GM06990 (cell line): Measurements from ENCODE around the gene TBRG4.

ENCODE experiments used
- DNase-seq: peaks from one replicate; pipeline ENCODE4 v3.0.0-alpha.2; 2011; ENCODE audit not compliant: insufficient read length; ENCODE audit errors: extremely low read depth
- H3K27me3 ChIP-seq: replicated peaks from 2 replicates; pipeline ENCODE4 v1.6.0; 2011; ENCODE audit warnings: low read length; ENCODE audit not compliant: control insufficient read depth, insufficient read depth
- H3K36me3 ChIP-seq: 2 replicates; pipeline ENCODE4 v1.5.1; 2011; ENCODE audit warnings: low read length; ENCODE audit not compliant: control insufficient read depth, insufficient read depth
- H3K4me3 ChIP-seq: replicated peaks from 2 replicates; pipeline ENCODE4 v1.5.1; 2011; ENCODE audit warnings: low read depth, mild to moderate bottlenecking, control low read depth, low read length
- TF ChIP-seq, protein P1 (sequence below): IDR thresholded peaks from 2 replicates; pipeline ENCODE4 v1.5.1; 2011; ENCODE audit warnings: low read length, control low read depth, mild to moderate bottlenecking, inconsistent platforms; ENCODE audit not compliant: insufficient read depth, poor library complexity, severe bottlenecking

Gene TBRG4

DNA sequence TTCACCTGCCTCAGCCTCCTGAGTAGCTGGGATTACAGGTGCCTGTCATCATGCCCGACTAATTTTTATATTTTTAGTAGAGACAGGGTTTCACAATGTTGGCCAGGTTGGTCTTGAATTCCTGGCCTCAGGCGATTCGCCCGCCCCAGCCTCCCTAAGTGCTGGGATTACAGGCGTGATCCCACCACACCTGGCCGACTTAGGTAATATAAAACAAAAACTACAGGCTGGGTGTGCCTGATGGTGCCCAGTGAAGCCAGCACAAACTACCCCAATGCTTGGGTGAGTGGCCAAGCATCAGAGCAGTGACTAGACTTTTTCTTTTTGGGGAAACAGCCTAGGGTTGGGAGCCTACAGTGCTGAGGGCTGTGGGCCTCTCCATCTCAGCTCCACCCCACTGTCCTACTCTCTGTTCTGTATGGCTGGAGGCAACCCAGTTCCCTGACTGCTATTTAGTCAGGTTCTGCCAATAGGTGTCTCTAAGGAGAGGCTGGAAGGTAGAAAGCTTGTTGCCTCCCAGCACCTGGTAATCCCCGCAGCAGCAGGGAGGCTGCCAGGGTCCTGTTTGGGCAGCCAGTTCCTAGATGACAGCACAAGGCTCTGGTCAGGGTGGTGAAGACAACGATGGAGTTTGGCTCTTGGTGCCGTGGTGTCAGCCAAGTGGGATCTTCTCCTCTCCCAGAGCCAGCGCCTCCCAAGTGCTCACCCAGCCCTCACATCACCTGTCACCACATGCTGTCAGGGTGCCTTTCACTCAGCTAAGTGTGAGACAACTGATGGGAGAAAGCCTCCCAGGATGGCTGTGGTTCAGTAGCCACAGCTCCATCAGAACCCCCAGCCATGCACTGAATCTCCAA, 12.3 kb downstream of the TBRG4 start:
- TF ChIP-seq, protein P1, sequence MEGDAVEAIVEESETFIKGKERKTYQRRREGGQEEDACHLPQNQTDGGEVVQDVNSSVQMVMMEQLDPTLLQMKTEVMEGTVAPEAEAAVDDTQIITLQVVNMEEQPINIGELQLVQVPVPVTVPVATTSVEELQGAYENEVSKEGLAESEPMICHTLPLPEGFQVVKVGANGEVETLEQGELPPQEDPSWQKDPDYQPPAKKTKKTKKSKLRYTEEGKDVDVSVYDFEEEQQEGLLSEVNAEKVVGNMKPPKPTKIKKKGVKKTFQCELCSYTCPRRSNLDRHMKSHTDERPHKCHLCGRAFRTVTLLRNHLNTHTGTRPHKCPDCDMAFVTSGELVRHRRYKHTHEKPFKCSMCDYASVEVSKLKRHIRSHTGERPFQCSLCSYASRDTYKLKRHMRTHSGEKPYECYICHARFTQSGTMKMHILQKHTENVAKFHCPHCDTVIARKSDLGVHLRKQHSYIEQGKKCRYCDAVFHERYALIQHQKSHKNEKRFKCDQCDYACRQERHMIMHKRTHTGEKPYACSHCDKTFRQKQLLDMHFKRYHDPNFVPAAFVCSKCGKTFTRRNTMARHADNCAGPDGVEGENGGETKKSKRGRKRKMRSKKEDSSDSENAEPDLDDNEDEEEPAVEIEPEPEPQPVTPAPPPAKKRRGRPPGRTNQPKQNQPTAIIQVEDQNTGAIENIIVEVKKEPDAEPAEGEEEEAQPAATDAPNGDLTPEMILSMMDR: no peak
- Histone ChIP-seq H3K27me3 (no peaks in the 10 kb centered on the region), H3K36me3 (peaks cover 42% of the 10 kb centered on the region), H3K4me3 (no peak overlapping the region)
- no peak for DNase-seq

DNA sequence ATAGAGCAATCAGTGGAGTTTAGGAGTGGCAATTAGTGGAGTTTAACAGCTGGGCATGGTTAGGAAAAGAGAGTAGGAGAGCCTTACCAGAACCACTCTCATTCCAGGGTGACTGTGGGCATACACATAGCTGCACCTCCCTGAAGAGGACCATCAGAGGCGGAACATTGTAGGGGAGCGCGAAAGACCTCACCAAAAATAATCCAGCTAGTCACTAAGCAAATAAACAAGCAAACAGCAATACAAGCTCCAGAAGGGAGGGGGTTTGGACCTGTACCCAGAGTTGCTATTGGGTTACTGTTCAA, 18.6 kb downstream of the TBRG4 start:
- no peak for DNase-seq
- H3K36me3 ChIP-seq: no peaks in the 10 kb centered on the region
- H3K4me3 ChIP-seq: no peak overlapping the region
- H3K27me3 ChIP-seq: no peaks in the 10 kb centered on the region; the same call in 1 of the 2 replicates
- TF ChIP-seq, protein P1: no peak

DNA sequence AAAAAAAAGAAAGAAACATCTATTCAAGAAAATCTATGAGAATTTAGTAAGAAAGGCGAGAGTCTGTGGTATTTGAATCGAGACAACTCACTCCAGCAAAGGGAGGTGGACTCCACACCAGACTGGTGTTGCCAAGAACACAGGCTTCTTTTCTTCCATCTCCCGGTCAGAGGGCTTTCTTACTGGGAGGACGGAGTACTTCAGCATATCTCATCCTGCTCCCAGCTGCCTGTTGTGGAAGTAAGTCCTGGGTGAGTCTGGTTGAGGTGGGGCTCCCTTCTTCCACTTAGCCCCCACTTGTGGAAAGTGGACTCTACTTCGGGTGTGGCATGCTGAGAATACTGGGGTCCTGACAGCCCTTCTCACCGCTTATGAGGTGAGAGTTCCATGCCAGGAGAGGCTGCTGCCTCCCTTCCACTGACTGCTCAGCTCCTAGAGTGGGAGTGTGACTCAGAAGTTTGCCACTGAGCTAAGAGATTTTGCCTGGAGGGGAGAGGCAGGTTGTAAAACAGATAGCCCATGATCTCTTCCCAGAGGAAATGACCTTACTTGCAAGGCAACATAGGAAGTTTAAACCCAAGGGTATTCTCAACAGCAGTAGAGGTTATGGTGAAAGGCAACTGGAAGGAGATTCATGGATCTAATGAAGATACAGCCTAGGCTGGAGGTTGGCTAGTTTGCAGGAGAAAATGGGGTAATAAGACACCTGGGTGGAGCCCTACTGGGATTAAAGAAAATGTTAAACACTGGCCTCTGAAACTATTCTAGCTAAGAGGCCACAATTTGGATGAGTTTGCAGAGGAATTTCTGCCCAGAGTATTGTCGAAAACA, 19.2 kb downstream of the TBRG4 start:
- DNase-seq: no peak
- no peaks in the 10 kb centered on the region for H3K36me3 ChIP-seq
- TF ChIP-seq, protein P1: no peak
- no peaks in the 10 kb centered on the region; the same call in 1 of the 2 replicates for H3K27me3 ChIP-seq
- no peak overlapping the region for H3K4me3 ChIP-seq

DNA sequence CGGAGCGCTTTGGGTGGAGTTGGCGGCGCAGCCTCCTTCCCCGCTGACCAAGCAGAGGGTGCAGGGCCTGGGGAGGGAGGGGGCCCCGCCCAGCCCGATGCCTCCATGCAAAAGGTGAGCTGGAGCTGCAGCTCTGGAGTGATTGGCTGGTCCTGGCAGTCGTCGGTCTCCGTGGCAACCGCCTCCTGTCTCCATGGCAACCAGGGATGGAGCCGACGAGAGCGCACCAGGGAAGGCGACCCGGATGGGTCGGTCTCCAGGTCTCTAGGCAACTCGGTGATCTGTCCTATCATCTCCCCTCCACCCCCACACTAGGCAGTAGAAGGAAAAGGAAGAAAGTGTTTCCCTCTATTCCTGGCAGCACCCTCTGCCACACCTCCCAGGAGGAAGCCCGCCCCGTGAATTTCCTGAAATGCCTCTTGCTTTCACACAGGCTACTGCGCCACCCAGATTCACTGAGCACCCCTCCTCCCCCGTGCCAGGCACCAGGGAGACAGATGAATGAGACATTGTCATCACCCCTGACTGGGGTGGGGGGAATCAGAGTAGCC, 22.1 kb downstream of the TBRG4 start:
- no peaks in the 10 kb centered on the region; the same call in 1 of the 2 replicates for H3K27me3 ChIP-seq
- H3K36me3 ChIP-seq: no peaks in the 10 kb centered on the region
- DNase-seq: peak; percentile 54
- H3K4me3 ChIP-seq: peak overlapping the region; percentile 37
- TF ChIP-seq, protein P1: no peak

DNA sequence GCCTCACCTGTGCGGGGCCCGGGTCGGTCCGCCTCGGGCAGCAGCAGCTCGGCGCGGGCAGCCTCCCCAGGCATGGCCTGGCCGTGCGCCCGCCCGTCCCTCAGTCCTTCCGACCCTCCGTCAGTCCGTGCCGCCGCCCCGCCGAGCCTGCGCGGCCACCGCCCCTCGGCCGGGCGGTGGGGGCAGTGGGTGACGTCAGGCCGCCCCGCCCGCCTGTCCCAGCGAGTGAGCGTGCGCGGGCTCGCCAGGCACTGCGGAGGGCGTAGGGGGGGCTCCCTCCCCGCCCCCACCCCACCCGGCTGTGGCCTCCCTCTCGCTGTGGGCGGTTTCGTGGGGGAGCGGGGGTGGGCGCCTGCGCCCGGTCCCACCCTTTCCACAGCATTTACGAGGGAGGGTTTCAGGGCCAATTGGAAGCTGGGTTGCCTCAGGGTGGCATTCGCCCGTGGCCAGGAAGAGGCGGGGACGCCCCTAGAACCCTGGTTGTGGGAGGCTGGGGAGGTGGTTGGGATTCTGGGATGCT, 22.6 kb downstream of the TBRG4 start, which contains the start of gene NACAD:
Gene NACAD, minus strand, starts transcription at position 149 of the 520 bp plus-strand sequence. Its CDS starts 75 bp downstream, at position 74.
- H3K27me3 ChIP-seq: no peaks in the 10 kb centered on the region; the same call in 1 of the 2 replicates
- H3K4me3 ChIP-seq: peak within 1 kb of the TSS; percentile 37
- TF ChIP-seq, protein P1: no peak
- no peaks in the 10 kb centered on the region for H3K36me3 ChIP-seq
- no peak for DNase-seq
